Fibroblast of lung (primary cell): ENCODE results near the gene HAPLN1.

Source experiments
- EZH2 ChIP-seq: IDR thresholded peaks from 2 replicates; pipeline ENCODE4 v1.5.1; 2012; ENCODE audit warnings: low read length, control low read depth, mild to moderate bottlenecking; ENCODE audit errors: missing control alignments
- TF ChIP-seq, protein P1 (sequence below), 2 donors: IDR thresholded peaks in 1 of 2; conservative IDR thresholded peaks in 1 of 2; 1 replicate in 1 of 2; 2 replicates in 1 of 2; pipeline ENCODE4 v1.5.1; 2011 to 2012; ENCODE audit warnings: low read length in 2 of 2, control low read depth in 1 of 2, inconsistent platforms in 1 of 2, low read depth in 1 of 2, mild to moderate bottlenecking in 1 of 2

DNA sequence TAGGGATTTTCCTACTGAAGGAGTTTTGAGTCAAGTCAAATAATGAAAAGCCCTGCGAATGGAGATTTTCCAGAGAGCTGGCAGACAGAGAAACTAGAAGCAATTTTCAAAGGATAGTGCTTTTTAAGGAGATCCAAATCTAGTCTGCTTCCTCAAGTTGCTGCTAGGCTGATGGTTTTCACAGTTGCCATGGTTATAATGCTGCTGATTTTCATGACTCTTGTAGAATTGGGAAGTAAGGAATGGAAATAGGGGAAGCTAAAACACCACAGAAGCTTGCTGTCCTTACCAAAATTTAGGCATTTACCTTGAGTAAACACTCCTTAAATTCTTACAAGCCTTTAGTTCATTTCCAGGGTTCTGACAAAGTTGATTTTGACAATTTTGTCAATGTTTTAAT lies 30.1 kb upstream of the HAPLN1 start:
- no peak for TF ChIP-seq EZH2
- TF ChIP-seq, protein P1, sequence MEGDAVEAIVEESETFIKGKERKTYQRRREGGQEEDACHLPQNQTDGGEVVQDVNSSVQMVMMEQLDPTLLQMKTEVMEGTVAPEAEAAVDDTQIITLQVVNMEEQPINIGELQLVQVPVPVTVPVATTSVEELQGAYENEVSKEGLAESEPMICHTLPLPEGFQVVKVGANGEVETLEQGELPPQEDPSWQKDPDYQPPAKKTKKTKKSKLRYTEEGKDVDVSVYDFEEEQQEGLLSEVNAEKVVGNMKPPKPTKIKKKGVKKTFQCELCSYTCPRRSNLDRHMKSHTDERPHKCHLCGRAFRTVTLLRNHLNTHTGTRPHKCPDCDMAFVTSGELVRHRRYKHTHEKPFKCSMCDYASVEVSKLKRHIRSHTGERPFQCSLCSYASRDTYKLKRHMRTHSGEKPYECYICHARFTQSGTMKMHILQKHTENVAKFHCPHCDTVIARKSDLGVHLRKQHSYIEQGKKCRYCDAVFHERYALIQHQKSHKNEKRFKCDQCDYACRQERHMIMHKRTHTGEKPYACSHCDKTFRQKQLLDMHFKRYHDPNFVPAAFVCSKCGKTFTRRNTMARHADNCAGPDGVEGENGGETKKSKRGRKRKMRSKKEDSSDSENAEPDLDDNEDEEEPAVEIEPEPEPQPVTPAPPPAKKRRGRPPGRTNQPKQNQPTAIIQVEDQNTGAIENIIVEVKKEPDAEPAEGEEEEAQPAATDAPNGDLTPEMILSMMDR (conservative IDR thresholded peaks at IDR 0.05 in 1 of 2, IDR thresholded peaks at IDR 0.05 in 1 of 2; ENCODE audit: low read depth in 1 of 2, low read length in 2 of 2) = no peak
